Uterus (tissue), 2 donors: ENCODE results near the gene MAPK10.

Experiments
- CTCF ChIP-seq, 4 experiments: fragments of 200-600 bp in 2 of 4; fragments of 450-650 bp in 2 of 4; sonication (generic) in 2 of 4; IDR thresholded peaks; one replicate each; pipeline ENCODE4 v1.5.1; 2016 to 2019; ENCODE audit warnings: antibody characterized with exemption in 4 of 4, mild to moderate bottlenecking in 2 of 4, moderate library complexity in 1 of 4
- POLR2A ChIP-seq, 2 donors: fragments of 450-650 bp; IDR thresholded peaks; one replicate each; pipeline ENCODE4 v1.6.1; 2016; ENCODE audit warnings: antibody characterized with exemption in 2 of 2, mild to moderate bottlenecking in 1 of 2, moderate library complexity in 1 of 2

GRCh38 chr4:85952528-85952927, 407.3 kb downstream of the MAPK10 start:
- TF ChIP-seq CTCF (IDR thresholded peaks at IDR 0.05) = no peak
- no peak for TF ChIP-seq POLR2A (IDR thresholded peaks at IDR 0.05)
